HCT116 (cell line): Measurements from ENCODE around the gene ZNF48.

Experiments
- ATF3 ChIP-seq: IDR thresholded peaks from 2 replicates; pipeline ENCODE4 v1.6.1; 2012
- CBX3 ChIP-seq: IDR thresholded peaks from 2 replicates; pipeline ENCODE4 v1.6.1; 2012; ENCODE audit warnings: low read depth
- CEBPB ChIP-seq: IDR thresholded peaks from 2 replicates; pipeline ENCODE4 v1.6.1; 2012; ENCODE audit warnings: low read depth
- CTCF ChIP-seq, 3 experiments: fragments of 200-600 bp in 1 of 3; sonication (generic) in 1 of 3; IDR thresholded peaks in 2 of 3; conservative IDR thresholded peaks in 1 of 3; 2 replicates each; pipeline ENCODE4 v1.5.1; 2012 to 2017; ENCODE audit warnings: low read depth in 2 of 3, low read length in 2 of 3, antibody characterized with exemption in 1 of 3, borderline replicate concordance in 1 of 3, control low read depth in 1 of 3, mild to moderate bottlenecking in 1 of 3, mixed read lengths in 1 of 3, mixed run types in 1 of 3, moderate library complexity in 1 of 3; ENCODE audit not compliant: insufficient read depth in 1 of 3
- EGR1 ChIP-seq: IDR thresholded peaks from 2 replicates; pipeline ENCODE4 v1.6.1; 2012; ENCODE audit warnings: low read depth
- ELF1 ChIP-seq: IDR thresholded peaks from 2 replicates; pipeline ENCODE4 v1.6.1; 2012; ENCODE audit warnings: low read depth, borderline replicate concordance
- EZH2 ChIP-seq: fragments of 200-600 bp; sonication (generic); IDR thresholded peaks from 2 replicates; pipeline ENCODE4 v1.6.1; 2017; ENCODE audit warnings: antibody characterized with exemption, mixed run types
- EZH2phosphoT487 ChIP-seq: fragments of 200-600 bp; IDR thresholded peaks from 2 replicates; pipeline ENCODE4 v1.6.1; 2018; ENCODE audit warnings: antibody characterized with exemption, borderline replicate concordance
- FOSL1 ChIP-seq: IDR thresholded peaks from 2 replicates; pipeline ENCODE4 v1.6.1; 2012; ENCODE audit warnings: low read depth
- POLR2A ChIP-seq: IDR thresholded peaks from 2 replicates; pipeline ENCODE4 v1.7.0; 2011; ENCODE audit warnings: borderline replicate concordance; ENCODE audit not compliant: insufficient read depth, insufficient read length; ENCODE audit errors: extremely low read depth
- POLR2AphosphoS5 ChIP-seq: IDR thresholded peaks from 2 replicates; pipeline ENCODE4 v1.6.1; 2011; ENCODE audit warnings: mild to moderate bottlenecking, low read depth, low read length, moderate library complexity
- REST ChIP-seq: IDR thresholded peaks from 2 replicates; pipeline ENCODE4 v1.6.1; 2012; ENCODE audit warnings: low read depth
- SP1 ChIP-seq: IDR thresholded peaks from 2 replicates; pipeline ENCODE4 v1.6.1; 2012; ENCODE audit warnings: low read depth
- YY1 ChIP-seq: IDR thresholded peaks from 2 replicates; pipeline ENCODE4 v1.6.1; 2011; ENCODE audit warnings: low read length, low read depth, moderate library complexity, mild to moderate bottlenecking; ENCODE audit not compliant: insufficient replicate concordance; ENCODE audit errors: extremely low read depth

- no peak for TF ChIP-seq CTCF (IDR thresholded peaks at IDR 0.05 in 2 of 3, conservative IDR thresholded peaks at IDR 0.05 in 1 of 3; ENCODE audit: borderline replicate concordance in 1 of 3, insufficient read depth in 1 of 3, low read depth in 2 of 3, low read length in 2 of 3)
- no peak for TF ChIP-seq EZH2
- TF ChIP-seq ATF3 = no peak
- TF ChIP-seq POLR2AphosphoS5 = no peak
- TF ChIP-seq YY1 = no peak
- no peak for TF ChIP-seq EGR1
- TF ChIP-seq FOSL1 = no peak
- no peak for TF ChIP-seq ELF1
- TF ChIP-seq POLR2A = no peak
- TF ChIP-seq CEBPB = no peak
- TF ChIP-seq EZH2phosphoT487 = no peak
- no peak for TF ChIP-seq SP1
- TF ChIP-seq CBX3 = no peak
- no peak for TF ChIP-seq REST
Measured at GRCh38 chr16:30348929-30349328, 46.3 kb upstream of the ZNF48 start.
